GM12878 (cell line): Measurements from ENCODE around the gene GIGYF2. TPM values are rescaled to one million over a fixed set of nuclear protein-coding genes. Genes with fewer than 3 reads are reported as not detected.

Experiments
- BRCA1 ChIP-seq: IDR thresholded peaks from 2 replicates; pipeline ENCODE4 v1.6.1; 2011; ENCODE audit warnings: low read depth, low read length, improper control_type of control experiment
- CHD4 ChIP-seq: fragments of 200-600 bp; sonication (generic); IDR thresholded peaks from 2 replicates; pipeline ENCODE4 v1.6.1; 2016; ENCODE audit warnings: mild to moderate bottlenecking
- CTCF ChIP-seq, 3 experiments: IDR thresholded peaks in 2 of 3; conservative IDR thresholded peaks in 1 of 3; 2 replicates each; pipeline ENCODE4 v1.5.1; 2011; ENCODE audit warnings: low read depth in 3 of 3, low read length in 3 of 3, mild to moderate bottlenecking in 3 of 3, control low read depth in 2 of 3, moderate library complexity in 2 of 3, inconsistent platforms in 1 of 3, mixed read lengths in 1 of 3; ENCODE audit not compliant: control insufficient read depth in 2 of 3, insufficient read depth in 1 of 3; ENCODE audit errors: extremely low read depth in 1 of 3
- ESRRA ChIP-seq: IDR thresholded peaks from 2 replicates; pipeline ENCODE4 v1.6.1; 2012; ENCODE audit warnings: mild to moderate bottlenecking, low read length, improper control_type of control experiment
- GABPA ChIP-seq: IDR thresholded peaks from 2 replicates; pipeline ENCODE4 v1.6.1; 2014; ENCODE audit warnings: antibody characterized with exemption, low read depth, mild to moderate bottlenecking, inconsistent platforms
- JUNB ChIP-seq: IDR thresholded peaks from 2 replicates; pipeline ENCODE4 v1.6.1; 2016; ENCODE audit warnings: antibody characterized with exemption, mild to moderate bottlenecking
- KLF5 ChIP-seq: fragments of 450-650 bp; IDR thresholded peaks from 2 replicates; pipeline ENCODE4 v1.6.1; 2014; ENCODE audit warnings: mild to moderate bottlenecking; ENCODE audit not compliant: partially characterized antibody
- NFXL1 ChIP-seq: fragments of 450-650 bp; IDR thresholded peaks from 2 replicates; pipeline ENCODE4 v1.6.1; 2017; ENCODE audit warnings: antibody characterized with exemption, mild to moderate bottlenecking, borderline replicate concordance
- NR2C2 ChIP-seq: IDR thresholded peaks from 2 replicates; pipeline ENCODE4 v1.6.1; 2011; ENCODE audit warnings: borderline replicate concordance, low read depth; ENCODE audit not compliant: control insufficient read depth, insufficient read length
- PAX8 ChIP-seq: fragments of 450-650 bp; IDR thresholded peaks from 2 replicates; pipeline ENCODE4 v1.6.1; 2017; ENCODE audit warnings: mild to moderate bottlenecking, moderate library complexity
- PML ChIP-seq: IDR thresholded peaks from 2 replicates; pipeline ENCODE4 v1.6.1; 2012; ENCODE audit warnings: low read length, inconsistent platforms
- POLR2A ChIP-seq: IDR thresholded peaks from 2 replicates; pipeline ENCODE4 v1.6.1; 2011; ENCODE audit warnings: low read depth, mild to moderate bottlenecking, low read length
- USF2 ChIP-seq: IDR thresholded peaks from 2 replicates; pipeline ENCODE4 v1.6.1; 2011; ENCODE audit warnings: low read depth, low read length, improper control_type of control experiment, borderline replicate concordance
- YY1 ChIP-seq: IDR thresholded peaks from 2 replicates; pipeline ENCODE4 v1.6.1; 2011; ENCODE audit warnings: low read depth, mild to moderate bottlenecking, low read length
- ZNF24 ChIP-seq: fragments of 450-650 bp; IDR thresholded peaks from 2 replicates; pipeline ENCODE4 v1.6.1; 2017; ENCODE audit warnings: antibody characterized with exemption, mild to moderate bottlenecking
- polyA plus RNA-seq, 11 experiments: library from polyadenylated mRNA; depleted of rRNA in 4 of 11; unstranded in 6 of 11; stranded (reverse) in 5 of 11; fragments of >200 nt; fragmentation: Nextera tagmentation in 4 of 11; fragmentation: Illumina TruSeq in 1 of 11; extraction: Ambion mirVana in 4 of 11; extraction: Trizol in 1 of 11; gene quantifications; 1 replicate in 1 of 11; 2 replicates in 10 of 11; pipeline versions ENCODE4 v1.2.1 to v1.2.3, GENCODE V29; 2011 to 2016; ENCODE audit warnings: inconsistent platforms in 2 of 11, missing spikeins in 2 of 11, low read depth in 1 of 11
- total RNA-seq, 4 experiments: library from RNA; depleted of rRNA in 3 of 4; stranded (reverse); fragments of >200 nt in 3 of 4; fragmentation: Illumina TruSeq in 1 of 4; extraction: Trizol in 1 of 4; gene quantifications; 2 replicates each; pipeline versions ENCODE4 v1.2.1 to v1.2.3, GENCODE V29; 2013 to 2021
- TF ChIP-seq, protein P1 (sequence below): fragments of 450-650 bp; formaldehyde crosslinking; IDR thresholded peaks from 2 replicates; pipeline ENCODE4 v1.4.0; 2020; ENCODE audit warnings: mild to moderate bottlenecking, moderate library complexity
- TF ChIP-seq, protein P2 (sequence below): fragments of 450-650 bp; IDR thresholded peaks from 2 replicates; pipeline ENCODE4 v1.6.1; 2017; ENCODE audit warnings: mild to moderate bottlenecking, low read depth, inconsistent platforms; ENCODE audit not compliant: poor library complexity, severe bottlenecking

GIGYF2 gene
- total and polyA plus RNA-seq, 10 of the 15 experiments (the other 5 are each of a cell fraction or from before 2014, with no cell fraction given): 12.2 to 47.2 (median 39.0) TPM

GRCh38 chr2:232781765-232782164 is 84.6 kb downstream of the GIGYF2 start (continued):
- TF ChIP-seq, protein P1, sequence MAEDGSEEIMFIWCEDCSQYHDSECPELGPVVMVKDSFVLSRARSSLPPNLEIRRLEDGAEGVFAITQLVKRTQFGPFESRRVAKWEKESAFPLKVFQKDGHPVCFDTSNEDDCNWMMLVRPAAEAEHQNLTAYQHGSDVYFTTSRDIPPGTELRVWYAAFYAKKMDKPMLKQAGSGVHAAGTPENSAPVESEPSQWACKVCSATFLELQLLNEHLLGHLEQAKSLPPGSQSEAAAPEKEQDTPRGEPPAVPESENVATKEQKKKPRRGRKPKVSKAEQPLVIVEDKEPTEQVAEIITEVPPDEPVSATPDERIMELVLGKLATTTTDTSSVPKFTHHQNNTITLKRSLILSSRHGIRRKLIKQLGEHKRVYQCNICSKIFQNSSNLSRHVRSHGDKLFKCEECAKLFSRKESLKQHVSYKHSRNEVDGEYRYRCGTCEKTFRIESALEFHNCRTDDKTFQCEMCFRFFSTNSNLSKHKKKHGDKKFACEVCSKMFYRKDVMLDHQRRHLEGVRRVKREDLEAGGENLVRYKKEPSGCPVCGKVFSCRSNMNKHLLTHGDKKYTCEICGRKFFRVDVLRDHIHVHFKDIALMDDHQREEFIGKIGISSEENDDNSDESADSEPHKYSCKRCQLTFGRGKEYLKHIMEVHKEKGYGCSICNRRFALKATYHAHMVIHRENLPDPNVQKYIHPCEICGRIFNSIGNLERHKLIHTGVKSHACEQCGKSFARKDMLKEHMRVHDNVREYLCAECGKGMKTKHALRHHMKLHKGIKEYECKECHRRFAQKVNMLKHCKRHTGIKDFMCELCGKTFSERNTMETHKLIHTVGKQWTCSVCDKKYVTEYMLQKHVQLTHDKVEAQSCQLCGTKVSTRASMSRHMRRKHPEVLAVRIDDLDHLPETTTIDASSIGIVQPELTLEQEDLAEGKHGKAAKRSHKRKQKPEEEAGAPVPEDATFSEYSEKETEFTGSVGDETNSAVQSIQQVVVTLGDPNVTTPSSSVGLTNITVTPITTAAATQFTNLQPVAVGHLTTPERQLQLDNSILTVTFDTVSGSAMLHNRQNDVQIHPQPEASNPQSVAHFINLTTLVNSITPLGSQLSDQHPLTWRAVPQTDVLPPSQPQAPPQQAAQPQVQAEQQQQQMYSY (CRISPR knock-in tag): no peak
- TF ChIP-seq CHD4 (no peak), NR2C2 (no peak), NFXL1 (no peak), CTCF (IDR thresholded peaks at IDR 0.05 in 2 of 3, conservative IDR thresholded peaks at IDR 0.05 in 1 of 3; ENCODE audit: control insufficient read depth in 2 of 3, extremely low read depth in 1 of 3, insufficient read depth in 1 of 3, low read depth in 3 of 3, low read length in 3 of 3) (no peak), ESRRA (no peak), PAX8 (no peak), PML (no peak), JUNB (peak; percentile 64; the same call in 1 of the 2 replicates), POLR2A (no peak), KLF5 (no peak), ZNF24 (peak; percentile 84), YY1 (no peak), GABPA (no peak), USF2 (no peak), BRCA1 (no peak)
- TF ChIP-seq, protein P2, sequence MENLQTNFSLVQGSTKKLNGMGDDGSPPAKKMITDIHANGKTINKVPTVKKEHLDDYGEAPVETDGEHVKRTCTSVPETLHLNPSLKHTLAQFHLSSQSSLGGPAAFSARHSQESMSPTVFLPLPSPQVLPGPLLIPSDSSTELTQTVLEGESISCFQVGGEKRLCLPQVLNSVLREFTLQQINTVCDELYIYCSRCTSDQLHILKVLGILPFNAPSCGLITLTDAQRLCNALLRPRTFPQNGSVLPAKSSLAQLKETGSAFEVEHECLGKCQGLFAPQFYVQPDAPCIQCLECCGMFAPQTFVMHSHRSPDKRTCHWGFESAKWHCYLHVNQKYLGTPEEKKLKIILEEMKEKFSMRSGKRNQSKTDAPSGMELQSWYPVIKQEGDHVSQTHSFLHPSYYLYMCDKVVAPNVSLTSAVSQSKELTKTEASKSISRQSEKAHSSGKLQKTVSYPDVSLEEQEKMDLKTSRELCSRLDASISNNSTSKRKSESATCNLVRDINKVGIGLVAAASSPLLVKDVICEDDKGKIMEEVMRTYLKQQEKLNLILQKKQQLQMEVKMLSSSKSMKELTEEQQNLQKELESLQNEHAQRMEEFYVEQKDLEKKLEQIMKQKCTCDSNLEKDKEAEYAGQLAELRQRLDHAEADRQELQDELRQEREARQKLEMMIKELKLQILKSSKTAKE: no peak
